GM23338 (cell line): Measurements from ENCODE around the gene NAALADL2.
"Not testable (repeated sequence)": the region's sequence is repeated elsewhere in the genome, so short reads cannot be mapped to it uniquely, and the experiment has no call there.

Source experiments
- EZH2 ChIP-seq: fragments of 200-600 bp; sonication (generic); IDR thresholded peaks from one replicate; pipeline ENCODE4 v1.8.0; 2017; ENCODE audit warnings: antibody characterized with exemption, mild to moderate bottlenecking, low read depth; ENCODE audit not compliant: unreplicated experiment
- EZH2phosphoT487 ChIP-seq: fragments of 200-600 bp; sonication (generic); IDR thresholded peaks from one replicate; pipeline ENCODE4 v1.8.1; 2018; ENCODE audit warnings: antibody characterized with exemption; ENCODE audit not compliant: unreplicated experiment
- TF ChIP-seq, protein P1 (sequence below): IDR thresholded peaks from one replicate; pipeline ENCODE4 v1.6.1; 2018; ENCODE audit warnings: antibody characterized with exemption; ENCODE audit not compliant: unreplicated experiment
- TF ChIP-seq, protein P2 (sequence below), 2 experiments: fragments of 200-600 bp in 1 of 2; sonication (generic) in 1 of 2; conservative IDR thresholded peaks; 2 replicates each; pipeline versions ENCODE4 v1.5.1 to v1.6.1; 2016 to 2017; ENCODE audit warnings: antibody characterized with exemption in 2 of 2, low read depth in 2 of 2, mild to moderate bottlenecking in 2 of 2, moderate library complexity in 1 of 2

DNA sequence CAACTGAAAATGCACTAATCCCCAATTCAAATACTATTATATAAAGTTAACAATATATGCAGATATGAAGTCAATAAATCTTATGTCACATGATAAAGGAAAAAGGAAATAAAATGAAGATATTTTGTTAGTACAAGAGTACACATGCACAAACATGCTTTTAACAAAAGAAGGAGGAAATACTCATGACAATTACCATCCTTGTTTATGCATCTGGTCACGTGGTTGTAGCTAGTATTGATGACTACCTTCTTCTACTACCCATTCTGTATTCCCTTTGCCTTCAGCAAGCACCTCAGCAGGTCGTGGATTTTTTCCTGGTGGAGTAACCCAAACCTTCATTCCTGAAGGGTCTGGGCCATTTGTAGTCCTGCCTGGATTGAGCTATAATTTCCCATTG lies 669.6 kb downstream of the NAALADL2 start:
- TF ChIP-seq EZH2, EZH2phosphoT487: not testable (repeated sequence)
- TF ChIP-seq, protein P1, sequence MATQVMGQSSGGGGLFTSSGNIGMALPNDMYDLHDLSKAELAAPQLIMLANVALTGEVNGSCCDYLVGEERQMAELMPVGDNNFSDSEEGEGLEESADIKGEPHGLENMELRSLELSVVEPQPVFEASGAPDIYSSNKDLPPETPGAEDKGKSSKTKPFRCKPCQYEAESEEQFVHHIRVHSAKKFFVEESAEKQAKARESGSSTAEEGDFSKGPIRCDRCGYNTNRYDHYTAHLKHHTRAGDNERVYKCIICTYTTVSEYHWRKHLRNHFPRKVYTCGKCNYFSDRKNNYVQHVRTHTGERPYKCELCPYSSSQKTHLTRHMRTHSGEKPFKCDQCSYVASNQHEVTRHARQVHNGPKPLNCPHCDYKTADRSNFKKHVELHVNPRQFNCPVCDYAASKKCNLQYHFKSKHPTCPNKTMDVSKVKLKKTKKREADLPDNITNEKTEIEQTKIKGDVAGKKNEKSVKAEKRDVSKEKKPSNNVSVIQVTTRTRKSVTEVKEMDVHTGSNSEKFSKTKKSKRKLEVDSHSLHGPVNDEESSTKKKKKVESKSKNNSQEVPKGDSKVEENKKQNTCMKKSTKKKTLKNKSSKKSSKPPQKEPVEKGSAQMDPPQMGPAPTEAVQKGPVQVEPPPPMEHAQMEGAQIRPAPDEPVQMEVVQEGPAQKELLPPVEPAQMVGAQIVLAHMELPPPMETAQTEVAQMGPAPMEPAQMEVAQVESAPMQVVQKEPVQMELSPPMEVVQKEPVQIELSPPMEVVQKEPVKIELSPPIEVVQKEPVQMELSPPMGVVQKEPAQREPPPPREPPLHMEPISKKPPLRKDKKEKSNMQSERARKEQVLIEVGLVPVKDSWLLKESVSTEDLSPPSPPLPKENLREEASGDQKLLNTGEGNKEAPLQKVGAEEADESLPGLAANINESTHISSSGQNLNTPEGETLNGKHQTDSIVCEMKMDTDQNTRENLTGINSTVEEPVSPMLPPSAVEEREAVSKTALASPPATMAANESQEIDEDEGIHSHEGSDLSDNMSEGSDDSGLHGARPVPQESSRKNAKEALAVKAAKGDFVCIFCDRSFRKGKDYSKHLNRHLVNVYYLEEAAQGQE = not testable (repeated sequence)
- TF ChIP-seq, protein P2, sequence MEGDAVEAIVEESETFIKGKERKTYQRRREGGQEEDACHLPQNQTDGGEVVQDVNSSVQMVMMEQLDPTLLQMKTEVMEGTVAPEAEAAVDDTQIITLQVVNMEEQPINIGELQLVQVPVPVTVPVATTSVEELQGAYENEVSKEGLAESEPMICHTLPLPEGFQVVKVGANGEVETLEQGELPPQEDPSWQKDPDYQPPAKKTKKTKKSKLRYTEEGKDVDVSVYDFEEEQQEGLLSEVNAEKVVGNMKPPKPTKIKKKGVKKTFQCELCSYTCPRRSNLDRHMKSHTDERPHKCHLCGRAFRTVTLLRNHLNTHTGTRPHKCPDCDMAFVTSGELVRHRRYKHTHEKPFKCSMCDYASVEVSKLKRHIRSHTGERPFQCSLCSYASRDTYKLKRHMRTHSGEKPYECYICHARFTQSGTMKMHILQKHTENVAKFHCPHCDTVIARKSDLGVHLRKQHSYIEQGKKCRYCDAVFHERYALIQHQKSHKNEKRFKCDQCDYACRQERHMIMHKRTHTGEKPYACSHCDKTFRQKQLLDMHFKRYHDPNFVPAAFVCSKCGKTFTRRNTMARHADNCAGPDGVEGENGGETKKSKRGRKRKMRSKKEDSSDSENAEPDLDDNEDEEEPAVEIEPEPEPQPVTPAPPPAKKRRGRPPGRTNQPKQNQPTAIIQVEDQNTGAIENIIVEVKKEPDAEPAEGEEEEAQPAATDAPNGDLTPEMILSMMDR (conservative IDR thresholded peaks at IDR 0.05; ENCODE audit: low read depth in 2 of 2) = not testable (repeated sequence)
